ENCODE results near the gene IMMP2L.

- no peak for TF ChIP-seq CTCF (IDR thresholded peaks at IDR 0.05; ENCODE audit: borderline replicate concordance, extremely low read depth, low read length, poor library complexity, severe bottlenecking)
- TF ChIP-seq EZH2 (IDR thresholded peaks at IDR 0.05; ENCODE audit: borderline replicate concordance, low read depth, low read length, severe bottlenecking), result no peak
These were observed 300.8 kb downstream of the IMMP2L start for GRCh38 chr7:111261496-111261895.
